HCT116 (cell line): ENCODE measurements around the gene GABARAP. TPM values are rescaled to one million over a fixed set of nuclear protein-coding genes. Genes with fewer than 3 reads are reported as not detected.
A peak's percentile ranks its signal among the peaks of the same experiment; 100 is the strongest.

Experiments used
- ATAC-seq: fragments of 200-7000 bp; cut with Tn5 transposase; 2 replicates; pipeline ENCODE4 v1.9.1; 2020; ENCODE audit warnings: mild to moderate bottlenecking, moderate library complexity
- Bru-seq: library from RNA; stranded (reverse); fragments of 400-500 nt; gene quantifications from one replicate; lab custom pipeline; 2021; lab: Mats Ljungman, UMichigan
- BruChase-seq, 2 experiments: library from RNA; stranded (reverse); fragments of 400-500 nt; gene quantifications; one replicate each; lab custom pipeline; 2021; lab: Mats Ljungman, UMichigan
- BruUV-seq: library from RNA; stranded (reverse); fragments of 400-500 nt; replicated peaks from 2 replicates; lab custom pipeline; 2021; lab: Mats Ljungman, UMichigan
- CTCF ChIA-PET: fragments of 300-600 bp; sonication (Branson Sonifier 250); formaldehyde crosslinking; loops from one replicate; lab custom pipeline; 2021; ENCODE audit warnings: antibody characterized with exemption; lab: Charles Lee
- POLR2A ChIA-PET: fragments of 300-600, 350-600 bp; sonication (Branson Sonifier 250); formaldehyde crosslinking; loops from one replicate; lab custom pipeline; 2021; ENCODE audit warnings: antibody characterized with exemption; lab: Charles Lee
- RAD21 ChIA-PET, 2 experiments: fragments of 300-600 bp; sonication (Branson Sonifier 250); formaldehyde crosslinking; loops; one replicate each; lab custom pipeline; 2023; ENCODE audit warnings: low total read pairs in 2 of 2; ENCODE audit not compliant: uncharacterized antibody in 2 of 2, unreplicated experiment in 2 of 2, low non-redundant PET in 1 of 2; lab: Charles Lee
- DNase-seq: peaks from one replicate; pipeline ENCODE4 v3.0.0-alpha.2; 2010; ENCODE audit warnings: low read depth, low spot score
- H2AFZ ChIP-seq: fragments of 200-600 bp; shearing (Covaris generic), sonication (generic); 2 replicates; pipeline ENCODE4 v1.6.1; 2017; ENCODE audit warnings: low read depth, mixed run types, mixed read lengths, antibody characterized with exemption, low read length; ENCODE audit not compliant: poor library complexity, severe bottlenecking
- H3K27ac ChIP-seq: 2 replicates; pipeline ENCODE4 v1.5.1; 2012; ENCODE audit warnings: low read depth, low read length
- H3K27me3 ChIP-seq: fragments of 200-600 bp; sonication (generic); 2 replicates; pipeline ENCODE4 v1.6.1; 2016; ENCODE audit warnings: mixed run types, low read length, mixed read lengths; ENCODE audit not compliant: insufficient read depth
- H3K36me3 ChIP-seq, 2 experiments: fragments of 200-500 bp in 1 of 2; fragments of 200-600 bp in 1 of 2; sonication (Bioruptor generic) in 1 of 2; sonication (generic) in 1 of 2; 2 replicates each; pipeline versions ENCODE4 v1.5.1 to v1.6.1; 2014 to 2016; ENCODE audit warnings: low read length in 2 of 2, inconsistent platforms in 1 of 2, mixed read lengths in 1 of 2, mixed run types in 1 of 2; ENCODE audit not compliant: insufficient read depth in 2 of 2, control insufficient read depth in 1 of 2
- H3K4me1 ChIP-seq, 2 experiments: fragments of 200-600 bp in 1 of 2; sonication (generic) in 1 of 2; 2 replicates each; pipeline versions ENCODE4 v1.5.1 to v1.6.1; 2012 to 2017; ENCODE audit warnings: low read length in 2 of 2, inconsistent platforms in 1 of 2, mild to moderate bottlenecking in 1 of 2, mixed read lengths in 1 of 2, mixed run types in 1 of 2, moderate library complexity in 1 of 2; ENCODE audit not compliant: insufficient read depth in 2 of 2, control insufficient read depth in 1 of 2
- H3K4me2 ChIP-seq: fragments of 200-600 bp; sonication (generic); 2 replicates; pipeline ENCODE4 v1.6.1; 2017; ENCODE audit warnings: mixed run types, low read length, mixed read lengths
- H3K4me3 ChIP-seq, 2 experiments: fragments of 200-600 bp in 1 of 2; sonication (generic) in 1 of 2; replicated peaks in 1 of 2; 2 replicates each; pipeline ENCODE4 v1.5.1; 2011 to 2016; ENCODE audit warnings: low read length in 2 of 2, control low read depth in 1 of 2, low read depth in 1 of 2, mild to moderate bottlenecking in 1 of 2, mixed read lengths in 1 of 2, mixed run types in 1 of 2
- H3K79me2 ChIP-seq: fragments of 200-600 bp; sonication (generic); 2 replicates; pipeline ENCODE4 v1.6.1; 2017; ENCODE audit warnings: mild to moderate bottlenecking, mixed run types, low read length, moderate library complexity, mixed read lengths; ENCODE audit not compliant: insufficient read depth
- H3K9ac ChIP-seq: fragments of 200-600 bp; sonication (generic); 2 replicates; pipeline ENCODE4 v1.6.1; 2016; ENCODE audit warnings: low read length, mixed read lengths
- H3K9me2 ChIP-seq: fragments of 200-600 bp; sonication (generic), shearing (Covaris generic); 2 replicates; pipeline ENCODE4 v1.6.1; 2017; ENCODE audit warnings: mixed run types, mild to moderate bottlenecking, moderate library complexity; ENCODE audit not compliant: insufficient read depth
- H3K9me3 ChIP-seq, 2 experiments: fragments of 200-500 bp in 1 of 2; fragments of 200-600 bp in 1 of 2; sonication (Bioruptor generic) in 1 of 2; sonication (generic) in 1 of 2; 2 replicates each; pipeline ENCODE4 v1.6.1; 2014 to 2017; ENCODE audit warnings: low read length in 2 of 2, mixed read lengths in 2 of 2, inconsistent platforms in 1 of 2, low read depth in 1 of 2, mild to moderate bottlenecking in 1 of 2, mixed run types in 1 of 2, moderate library complexity in 1 of 2; ENCODE audit not compliant: control insufficient read depth in 1 of 2, insufficient read depth in 1 of 2
- H4K20me1 ChIP-seq: fragments of 200-600 bp; sonication (generic), shearing (Covaris generic); 2 replicates; pipeline ENCODE4 v1.6.1; 2017; ENCODE audit warnings: mixed run types, mild to moderate bottlenecking, moderate library complexity; ENCODE audit not compliant: insufficient read depth
- CBX3 ChIP-seq: IDR thresholded peaks from 2 replicates; pipeline ENCODE4 v1.6.1; 2012; ENCODE audit warnings: low read depth
- CEBPB ChIP-seq: IDR thresholded peaks from 2 replicates; pipeline ENCODE4 v1.6.1; 2012; ENCODE audit warnings: low read depth
- CTCF ChIP-seq, 3 experiments: fragments of 200-600 bp in 1 of 3; sonication (generic) in 1 of 3; IDR thresholded peaks in 2 of 3; conservative IDR thresholded peaks in 1 of 3; 2 replicates each; pipeline ENCODE4 v1.5.1; 2012 to 2017; ENCODE audit warnings: low read depth in 2 of 3, low read length in 2 of 3, antibody characterized with exemption in 1 of 3, borderline replicate concordance in 1 of 3, control low read depth in 1 of 3, mild to moderate bottlenecking in 1 of 3, mixed read lengths in 1 of 3, mixed run types in 1 of 3, moderate library complexity in 1 of 3; ENCODE audit not compliant: insufficient read depth in 1 of 3
- EGR1 ChIP-seq: IDR thresholded peaks from 2 replicates; pipeline ENCODE4 v1.6.1; 2012; ENCODE audit warnings: low read depth
- ELF1 ChIP-seq: IDR thresholded peaks from 2 replicates; pipeline ENCODE4 v1.6.1; 2012; ENCODE audit warnings: low read depth, borderline replicate concordance
- EZH2 ChIP-seq: fragments of 200-600 bp; sonication (generic); IDR thresholded peaks from 2 replicates; pipeline ENCODE4 v1.6.1; 2017; ENCODE audit warnings: antibody characterized with exemption, mixed run types
- EZH2phosphoT487 ChIP-seq: fragments of 200-600 bp; IDR thresholded peaks from 2 replicates; pipeline ENCODE4 v1.6.1; 2018; ENCODE audit warnings: antibody characterized with exemption, borderline replicate concordance
- FOSL1 ChIP-seq: IDR thresholded peaks from 2 replicates; pipeline ENCODE4 v1.6.1; 2012; ENCODE audit warnings: low read depth
- MAX ChIP-seq: IDR thresholded peaks from 2 replicates; pipeline ENCODE4 v1.6.1; 2012
- POLR2A ChIP-seq: IDR thresholded peaks from 2 replicates; pipeline ENCODE4 v1.7.0; 2011; ENCODE audit warnings: borderline replicate concordance; ENCODE audit not compliant: insufficient read depth, insufficient read length; ENCODE audit errors: extremely low read depth
- REST ChIP-seq: IDR thresholded peaks from 2 replicates; pipeline ENCODE4 v1.6.1; 2012; ENCODE audit warnings: low read depth
- SIN3A ChIP-seq: IDR thresholded peaks from 2 replicates; pipeline ENCODE4 v1.6.1; 2012; ENCODE audit warnings: low read depth
- SP1 ChIP-seq: IDR thresholded peaks from 2 replicates; pipeline ENCODE4 v1.6.1; 2012; ENCODE audit warnings: low read depth
- SRF ChIP-seq: IDR thresholded peaks from 2 replicates; pipeline ENCODE4 v1.6.1; 2012; ENCODE audit warnings: low read depth
- TCF7L2 ChIP-seq: IDR thresholded peaks from 2 replicates; pipeline ENCODE4 v1.7.0; 2011; ENCODE audit warnings: borderline replicate concordance, inconsistent platforms; ENCODE audit not compliant: insufficient read depth, insufficient read length; ENCODE audit errors: extremely low read depth
- YY1 ChIP-seq: IDR thresholded peaks from 2 replicates; pipeline ENCODE4 v1.6.1; 2011; ENCODE audit warnings: low read length, low read depth, moderate library complexity, mild to moderate bottlenecking; ENCODE audit not compliant: insufficient replicate concordance; ENCODE audit errors: extremely low read depth
- ZFX ChIP-seq: fragments of 450-650 bp; IDR thresholded peaks from 2 replicates; pipeline ENCODE4 v1.6.1; 2017
- intact Hi-C: fragments of 100-400 bp; cut with micrococcal nuclease; formaldehyde crosslinking; loops from 2 replicates; pipeline ENCODE4 v1.10.0; 2022
- long read RNA-seq: library from polyadenylated mRNA; unstranded; transcript quantifications from one replicate; pipeline ENCODE4 v2.0.0, GENCODE V29; 2021; ENCODE audit not compliant: unreplicated experiment
- polyA plus RNA-seq: library from polyadenylated mRNA; unstranded; fragments of >200 nt; gene quantifications from 2 replicates; pipeline ENCODE4 v1.2.1, GENCODE V29; 2012; ENCODE audit warnings: missing spikeins
- total RNA-seq: library from RNA; stranded (reverse); gene quantifications from one replicate; pipeline ENCODE4 v1.2.1, GENCODE V29; 2021; ENCODE audit not compliant: unreplicated experiment
- TF ChIP-seq, protein P1 (sequence below): IDR thresholded peaks from 2 replicates; pipeline ENCODE4 v1.6.1; 2012

Gene GABARAP
- 287 TPM for total RNA-seq
- polyA plus RNA-seq = 230 and 278 TPM in 2 replicates
- Bru-seq, nascent RNA = percentile 81 among the genes with signal in this experiment
- percentile 93 among the genes with signal in this experiment for BruChase-seq, experiment 1, labeled RNA remaining after a 6-hour chase
- percentile 82 among the genes with signal in this experiment for BruChase-seq, experiment 2, labeled RNA remaining after a 2-hour chase
- long read RNA-seq, transcript GABARAP-201 (4 exons, 1,634 nt) = major isoform, 106 of 112 reads
- long read RNA-seq, partial matches to known transcripts = 0 of 112 reads
- long read RNA-seq, other reads (novel, unspliced or antisense) = 0 of 112 reads

DNA sequence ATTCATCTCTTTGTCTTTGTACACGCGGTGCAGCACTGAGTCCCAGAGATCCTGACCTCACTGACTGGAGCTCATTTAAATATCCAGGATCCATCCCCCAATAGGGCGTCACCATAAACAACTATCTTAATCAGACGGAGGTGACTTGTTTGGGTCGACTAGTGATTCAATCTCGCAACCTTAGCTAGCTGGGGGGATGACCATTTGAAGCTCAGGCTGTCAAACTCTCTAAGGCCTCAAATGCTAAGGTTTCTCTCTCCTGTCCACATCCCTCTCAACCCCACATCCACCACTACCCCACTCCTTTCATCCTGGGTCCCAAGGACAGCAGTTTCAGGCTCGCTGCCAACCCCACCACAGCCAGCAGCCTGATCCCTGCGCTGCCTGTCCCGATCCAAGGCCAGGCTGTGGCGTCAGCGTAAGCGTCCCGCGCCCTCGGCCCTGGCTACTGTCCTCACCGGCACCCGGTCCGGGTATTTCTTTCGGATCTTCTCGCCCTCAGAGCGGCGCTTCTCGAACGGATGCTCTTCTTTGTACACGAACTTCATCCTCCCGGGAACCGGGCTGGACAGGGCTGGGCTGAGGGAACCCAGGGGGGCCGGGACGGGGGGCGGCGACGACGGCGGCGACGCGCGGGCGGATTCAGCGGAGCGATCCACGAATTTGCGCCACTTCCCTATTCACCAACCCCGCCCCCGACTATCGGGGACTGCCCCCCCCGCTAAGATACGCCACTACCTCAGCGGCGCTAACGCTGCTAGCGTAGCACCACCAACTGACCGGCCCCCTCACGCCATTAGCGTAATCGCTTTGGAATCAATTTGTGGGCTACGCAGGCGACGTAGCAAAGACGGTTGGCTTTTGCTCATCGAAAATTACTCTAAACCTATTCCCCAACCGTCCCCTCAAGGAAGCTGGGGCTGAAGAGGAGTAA, at the start of gene GABARAP:
Gene GABARAP (minus strand): TSS at position 667 of the 934 bp plus-strand sequence. CDS start 119 bp downstream, at position 548.
- peak; percentile 83 for DNase-seq
- intact Hi-C loops = no loop called here
- Histone ChIP-seq H3K4me3 (peak within 1 kb of the TSS; percentile 93 to 97), H3K27ac (peak within 1 kb of the TSS; percentile 92), H4K20me1 (no peaks in the 10 kb centered on the region), H3K4me2 (peak within 1 kb of the TSS; percentile 79), H3K9ac (peak within 1 kb of the TSS; percentile 85), H3K9me3 (no peaks in the 10 kb centered on the region), H3K27me3 (no peaks in the 10 kb centered on the region), H3K4me1 (peaks cover 22 to 42% of the 10 kb centered on the region in 2 experiments), H3K9me2 (no peaks in the 10 kb centered on the region), H2AFZ (no peak within 1 kb of the TSS), H3K36me3 (peaks cover 19 to 37% of the 10 kb centered on the region in 2 experiments; a peak in 3 of 4 replicates), H3K79me2 (peaks cover 49% of the 10 kb centered on the region)
- TF ChIP-seq CEBPB (no peak), ZFX (peak; percentile 55), EZH2phosphoT487 (no peak), POLR2A (peak; percentile 30), ELF1 (peak; percentile 59; the same call in 1 of the 2 replicates), SRF (no peak), REST (no peak), CBX3 (no peak), EGR1 (peak; percentile 71), TCF7L2 (peak; percentile 32), MAX (0 out of 2 replicates have a peak, but pooled peaks have one; percentile 30), SIN3A (no peak), SP1 (peak; percentile 39; the same call in 1 of the 2 replicates), EZH2 (no peak), CTCF (IDR thresholded peaks at IDR 0.05 in 2 of 3, conservative IDR thresholded peaks at IDR 0.05 in 1 of 3; ENCODE audit: borderline replicate concordance in 1 of 3, insufficient read depth in 1 of 3, low read depth in 2 of 3, low read length in 2 of 3) (no peak), YY1 (no peak), FOSL1 (no peak)
- TF ChIP-seq, protein P1, sequence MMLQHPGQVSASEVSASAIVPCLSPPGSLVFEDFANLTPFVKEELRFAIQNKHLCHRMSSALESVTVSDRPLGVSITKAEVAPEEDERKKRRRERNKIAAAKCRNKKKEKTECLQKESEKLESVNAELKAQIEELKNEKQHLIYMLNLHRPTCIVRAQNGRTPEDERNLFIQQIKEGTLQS = no peak
- RAD21 ChIA-PET = interaction anchor here (0.6 to 1.3 kb wide), 2 partner anchors 21 kb away, joined by 3 to 5 read pairs; no protein-coding TSS in a partner anchor
- CTCF ChIA-PET = interaction anchor here (0.7 to 1.6 kb wide), 3 partner anchors 9 to 196 kb away, joined by 3 to 5 read pairs (median 4); partner anchors contain the start of gene CTDNEP1
- POLR2A ChIA-PET = interaction anchor here (1.0 to 2.9 kb wide), 10 partner anchors 8 to 87 kb away, joined by 3 to 13 read pairs (median 4); partner anchors contain the start of genes ACADVL, CTDNEP1, DLG4 and DVL2
- peak; percentile 48 for ATAC-seq
- BruUV-seq = no TSS peak
